HEK293 (cell line): Measurements from ENCODE around the gene TAGLN2.

Experiments
- EGR2 ChIP-seq: fragments of 450-650 bp; formaldehyde crosslinking; IDR thresholded peaks from 2 replicates; pipeline ENCODE4 v1.5.1; 2016; ENCODE audit warnings: low read depth, missing biosample characterization, missing genetic modification characterization
- GLIS1 ChIP-seq: fragments of 450-650 bp; formaldehyde crosslinking; IDR thresholded peaks from 2 replicates; pipeline ENCODE4 v1.5.1; 2016; ENCODE audit warnings: missing biosample characterization, missing genetic modification characterization
- HIC1 ChIP-seq: fragments of 450-650 bp; formaldehyde crosslinking; IDR thresholded peaks from 2 replicates; pipeline ENCODE4 v1.5.1; 2016; ENCODE audit warnings: missing biosample characterization, missing genetic modification characterization
- INSM2 ChIP-seq: fragments of 450-650 bp; formaldehyde crosslinking; IDR thresholded peaks from 2 replicates; pipeline ENCODE4 v1.5.1; 2016; ENCODE audit warnings: missing biosample characterization, missing genetic modification characterization
- KLF10 ChIP-seq: fragments of 450-650 bp; IDR thresholded peaks from 2 replicates; pipeline ENCODE4 v1.5.1; 2018; ENCODE audit warnings: missing biosample characterization, mild to moderate bottlenecking, missing genetic modification characterization
- KLF8 ChIP-seq: fragments of 450-650 bp; formaldehyde crosslinking; IDR thresholded peaks from 2 replicates; pipeline ENCODE4 v1.5.1; 2016; ENCODE audit warnings: missing biosample characterization, missing genetic modification characterization
- RBAK ChIP-seq: fragments of 450-650 bp; formaldehyde crosslinking; IDR thresholded peaks from 2 replicates; pipeline ENCODE4 v1.5.1; 2016; ENCODE audit warnings: missing biosample characterization, missing genetic modification characterization
- SCRT2 ChIP-seq: fragments of 450-650 bp; formaldehyde crosslinking; IDR thresholded peaks from 2 replicates; pipeline ENCODE4 v1.5.1; 2016; ENCODE audit warnings: missing biosample characterization, missing genetic modification characterization
- SP7 ChIP-seq: fragments of 450-650 bp; formaldehyde crosslinking; IDR thresholded peaks from 2 replicates; pipeline ENCODE4 v1.5.1; 2016; ENCODE audit warnings: missing biosample characterization, missing genetic modification characterization
- WT1 ChIP-seq: fragments of 450-650 bp; formaldehyde crosslinking; IDR thresholded peaks from 2 replicates; pipeline ENCODE4 v1.5.1; 2016; ENCODE audit warnings: missing biosample characterization, missing genetic modification characterization
- ZBTB21 ChIP-seq: fragments of 450-650 bp; formaldehyde crosslinking; IDR thresholded peaks from 2 replicates; pipeline ENCODE4 v1.5.1; 2017; ENCODE audit warnings: missing biosample characterization, missing genetic modification characterization
- ZBTB44 ChIP-seq: fragments of 450-650 bp; IDR thresholded peaks from 2 replicates; pipeline ENCODE4 v1.5.1; 2018; ENCODE audit warnings: missing biosample characterization, mild to moderate bottlenecking, missing genetic modification characterization
- ZBTB7A ChIP-seq: fragments of 450-650 bp; formaldehyde crosslinking; IDR thresholded peaks from 2 replicates; pipeline ENCODE4 v1.5.1; 2016; ENCODE audit warnings: low read depth, missing biosample characterization, missing genetic modification characterization
- ZFP3 ChIP-seq: fragments of 450-650 bp; formaldehyde crosslinking; IDR thresholded peaks from 2 replicates; pipeline ENCODE4 v1.5.1; 2016; ENCODE audit warnings: low read depth, missing biosample characterization, missing genetic modification characterization
- ZNF16 ChIP-seq: fragments of 450-650 bp; formaldehyde crosslinking; IDR thresholded peaks from 2 replicates; pipeline ENCODE4 v1.5.1; 2016; ENCODE audit warnings: low read depth, missing biosample characterization, missing genetic modification characterization
- ZNF169 ChIP-seq: fragments of 450-650 bp; formaldehyde crosslinking; IDR thresholded peaks from 2 replicates; pipeline ENCODE4 v1.5.1; 2016; ENCODE audit warnings: missing biosample characterization, missing genetic modification characterization
- ZNF239 ChIP-seq: fragments of 450-650 bp; formaldehyde crosslinking; IDR thresholded peaks from 2 replicates; pipeline ENCODE4 v1.5.1; 2016; ENCODE audit warnings: missing biosample characterization, missing genetic modification characterization
- ZNF266 ChIP-seq: fragments of 450-650 bp; formaldehyde crosslinking; IDR thresholded peaks from 2 replicates; pipeline ENCODE4 v1.5.1; 2016; ENCODE audit warnings: missing biosample characterization, missing genetic modification characterization, low read depth
- ZNF324 ChIP-seq: fragments of 450-650 bp; formaldehyde crosslinking; IDR thresholded peaks from 2 replicates; pipeline ENCODE4 v1.5.1; 2016; ENCODE audit warnings: missing biosample characterization, missing genetic modification characterization
- ZNF335 ChIP-seq: fragments of 450-650 bp; formaldehyde crosslinking; conservative IDR thresholded peaks from 2 replicates; pipeline ENCODE4 v1.5.1; 2016; ENCODE audit warnings: missing biosample characterization, missing genetic modification characterization
- ZNF341 ChIP-seq: fragments of 450-650 bp; formaldehyde crosslinking; IDR thresholded peaks from 2 replicates; pipeline ENCODE4; 2016; ENCODE audit warnings: low read depth, missing biosample characterization, missing genetic modification characterization
- ZNF37A ChIP-seq: fragments of 450-650 bp; IDR thresholded peaks from 2 replicates; pipeline ENCODE4 v1.5.1; 2018; ENCODE audit warnings: missing biosample characterization, missing genetic modification characterization
- ZNF449 ChIP-seq: fragments of 450-650 bp; formaldehyde crosslinking; IDR thresholded peaks from 2 replicates; pipeline ENCODE4 v1.5.1; 2017; ENCODE audit warnings: missing biosample characterization, mild to moderate bottlenecking, missing genetic modification characterization, moderate library complexity
- ZNF488 ChIP-seq: fragments of 450-650 bp; formaldehyde crosslinking; IDR thresholded peaks from 2 replicates; pipeline ENCODE4 v1.5.1; 2016; ENCODE audit warnings: missing biosample characterization, missing genetic modification characterization
- ZNF558 ChIP-seq: fragments of 450-650 bp; formaldehyde crosslinking; IDR thresholded peaks from 2 replicates; pipeline ENCODE4 v1.5.1; 2016; ENCODE audit warnings: missing biosample characterization, missing genetic modification characterization
- ZNF596 ChIP-seq: fragments of 450-650 bp; IDR thresholded peaks from 2 replicates; pipeline ENCODE4 v1.5.0; 2018; ENCODE audit warnings: missing biosample characterization, mild to moderate bottlenecking, missing genetic modification characterization, moderate library complexity
- ZNF624 ChIP-seq: fragments of 450-650 bp; formaldehyde crosslinking; IDR thresholded peaks from 2 replicates; pipeline ENCODE4 v1.5.1; 2017; ENCODE audit warnings: missing biosample characterization, missing genetic modification characterization
- ZNF626 ChIP-seq: fragments of 450-650 bp; sonication (Bioruptor Pico); formaldehyde crosslinking; IDR thresholded peaks from 2 replicates; pipeline ENCODE4 v1.5.1; 2018; ENCODE audit warnings: missing biosample characterization, missing genetic modification characterization, inconsistent platforms
- ZNF843 ChIP-seq: fragments of 450-650 bp; formaldehyde crosslinking; IDR thresholded peaks from 2 replicates; pipeline ENCODE4 v1.5.1; 2016; ENCODE audit warnings: missing biosample characterization, missing genetic modification characterization
- ZXDB ChIP-seq: fragments of 450-650 bp; formaldehyde crosslinking; IDR thresholded peaks from 2 replicates; pipeline ENCODE4 v1.5.1; 2016; ENCODE audit warnings: missing biosample characterization, missing genetic modification characterization
- TF ChIP-seq, protein P1 (sequence below): fragments of 450-650 bp; formaldehyde crosslinking; IDR thresholded peaks from 2 replicates; pipeline ENCODE4 v1.5.1; 2016; ENCODE audit warnings: missing biosample characterization, missing genetic modification characterization

Gene TAGLN2

DNA sequence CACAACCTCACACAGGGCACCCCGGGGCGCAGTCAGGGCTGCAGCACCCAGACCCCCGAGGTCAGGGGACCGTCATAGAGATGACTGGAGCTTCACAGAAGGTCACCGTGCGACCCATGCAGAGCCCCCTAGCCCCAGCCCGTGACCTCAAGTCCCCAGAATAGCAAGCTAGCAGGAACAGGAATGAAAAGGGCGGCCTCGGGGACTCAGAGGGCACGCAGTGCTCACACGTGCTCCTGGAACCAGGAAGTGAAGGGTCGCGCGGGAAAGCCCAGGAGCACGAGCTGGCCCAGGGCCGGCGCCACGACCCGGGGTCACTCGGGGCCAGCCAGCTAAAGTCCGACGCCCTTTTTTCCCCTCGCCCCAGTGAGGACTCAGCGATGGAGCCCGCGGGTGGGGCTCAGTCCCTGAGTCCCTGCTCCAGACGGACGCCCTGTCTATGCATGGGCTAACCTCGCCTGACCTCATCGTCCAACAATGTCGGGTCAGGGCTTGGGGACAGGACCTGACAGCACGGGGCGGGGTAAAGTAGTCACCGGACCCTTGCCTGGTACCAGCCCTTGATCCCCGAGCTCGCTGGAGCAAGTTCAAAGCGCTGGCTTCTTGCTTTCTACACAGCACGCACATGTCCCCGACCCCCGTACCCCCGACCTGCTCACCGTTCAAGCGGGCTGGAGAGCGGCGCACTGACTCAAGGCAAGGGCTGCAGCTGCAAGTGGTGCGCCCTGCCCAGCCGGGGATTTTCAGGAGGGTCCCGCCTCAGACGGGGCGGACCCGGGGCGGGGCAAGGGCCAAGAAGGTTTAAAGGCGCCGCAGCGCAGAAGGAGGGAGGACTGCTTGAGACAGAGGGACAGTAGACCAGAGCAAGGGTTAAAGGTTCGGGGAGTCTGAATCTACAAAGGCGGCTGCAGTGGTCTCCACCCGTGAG is at the start of gene TAGLN2 (continued):
- no peak; the same call in 1 of the 2 replicates for TF ChIP-seq ZFP3 (tag by site-specific recombination)
- peak; percentile 78 for TF ChIP-seq SCRT2
- TF ChIP-seq KLF8 (tag by site-specific recombination) = peak; percentile 80
- TF ChIP-seq ZNF335 (tag by site-specific recombination) = peak; percentile 70
- TF ChIP-seq ZNF624 (tag by site-specific recombination) = no peak
- no peak for TF ChIP-seq WT1 (tag by site-specific recombination)
- peak; percentile 54 for TF ChIP-seq ZBTB44
- TF ChIP-seq INSM2 = no peak
- peak; percentile 3 for TF ChIP-seq HIC1 (tag by site-specific recombination)
- no peak for TF ChIP-seq ZNF16 (tag by site-specific recombination)
- TF ChIP-seq KLF10 = peak; percentile 84
- no peak for TF ChIP-seq ZNF37A (tag by site-specific recombination)
- TF ChIP-seq SP7 = peak; percentile 13
- no peak for TF ChIP-seq ZNF626 (tag by site-specific recombination)
- TF ChIP-seq ZNF324 = no peak; the same call in 1 of the 2 replicates
- TF ChIP-seq GLIS1 (tag by site-specific recombination) = peak; percentile 50; the same call in 1 of the 2 replicates
- no peak for TF ChIP-seq RBAK (tag by site-specific recombination)
- TF ChIP-seq, protein P1, sequence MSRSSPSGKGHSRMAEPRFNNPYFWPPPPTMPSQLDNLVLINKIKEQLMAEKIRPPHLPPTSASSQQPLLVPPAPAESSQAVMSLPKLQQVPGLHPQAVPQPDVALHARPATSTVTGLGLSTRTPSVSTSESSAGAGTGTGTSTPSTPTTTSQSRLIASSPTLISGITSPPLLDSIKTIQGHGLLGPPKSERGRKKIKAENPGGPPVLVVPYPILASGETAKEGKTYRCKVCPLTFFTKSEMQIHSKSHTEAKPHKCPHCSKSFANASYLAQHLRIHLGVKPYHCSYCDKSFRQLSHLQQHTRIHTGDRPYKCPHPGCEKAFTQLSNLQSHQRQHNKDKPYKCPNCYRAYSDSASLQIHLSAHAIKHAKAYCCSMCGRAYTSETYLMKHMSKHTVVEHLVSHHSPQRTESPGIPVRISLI = no peak
- no peak; the same call in 1 of the 2 replicates for TF ChIP-seq EGR2 (tag by site-specific recombination)
- peak; percentile 38; the same call in 1 of the 2 replicates for TF ChIP-seq ZNF449 (tag by site-specific recombination)
- no peak; the same call in 1 of the 2 replicates for TF ChIP-seq ZNF843 (tag by site-specific recombination)
- TF ChIP-seq ZXDB = peak; percentile 96
- TF ChIP-seq ZBTB21 (tag by site-specific recombination) = no peak
- no peak for TF ChIP-seq ZNF488
- peak; percentile 18 for TF ChIP-seq ZNF341 (tag by site-specific recombination)
- no peak for TF ChIP-seq ZNF596
- TF ChIP-seq ZNF239 (tag by site-specific recombination) = 0 out of 2 replicates have a peak, but pooled peaks have one; percentile 56
- no peak; the same call in 1 of the 2 replicates for TF ChIP-seq ZNF266 (tag by site-specific recombination)
- TF ChIP-seq ZNF558 (tag by site-specific recombination) = no peak; the same call in 1 of the 2 replicates
- no peak for TF ChIP-seq ZBTB7A
- no peak for TF ChIP-seq ZNF169 (tag by site-specific recombination)
